GM12891 (cell line): Measurements from ENCODE around the gene ZBTB32.

Experiments
- PAX5 ChIP-seq: IDR thresholded peaks from 2 replicates; pipeline ENCODE4 v1.6.1; 2011; ENCODE audit warnings: low read length, moderate library complexity, mild to moderate bottlenecking; ENCODE audit not compliant: insufficient read depth, severe bottlenecking
- POLR2A ChIP-seq: IDR thresholded peaks from 2 replicates; pipeline ENCODE4 v1.6.1; 2011; ENCODE audit warnings: low read depth, low read length, control low read depth
- POLR2AphosphoS5 ChIP-seq: IDR thresholded peaks from 2 replicates; pipeline ENCODE4 v1.6.1; 2011; ENCODE audit warnings: low read depth, low read length, control low read depth
- POU2F2 ChIP-seq: IDR thresholded peaks from 2 replicates; pipeline ENCODE4 v1.6.1; 2011; ENCODE audit warnings: low read depth, mild to moderate bottlenecking, control low read depth, low read length, moderate library complexity
- SPI1 ChIP-seq: IDR thresholded peaks from 2 replicates; pipeline ENCODE4 v1.6.1; 2011; ENCODE audit warnings: low read depth, low read length, control low read depth
- TAF1 ChIP-seq: IDR thresholded peaks from 2 replicates; pipeline ENCODE4 v1.6.1; 2011; ENCODE audit warnings: low read depth, low read length, control low read depth

DNA sequence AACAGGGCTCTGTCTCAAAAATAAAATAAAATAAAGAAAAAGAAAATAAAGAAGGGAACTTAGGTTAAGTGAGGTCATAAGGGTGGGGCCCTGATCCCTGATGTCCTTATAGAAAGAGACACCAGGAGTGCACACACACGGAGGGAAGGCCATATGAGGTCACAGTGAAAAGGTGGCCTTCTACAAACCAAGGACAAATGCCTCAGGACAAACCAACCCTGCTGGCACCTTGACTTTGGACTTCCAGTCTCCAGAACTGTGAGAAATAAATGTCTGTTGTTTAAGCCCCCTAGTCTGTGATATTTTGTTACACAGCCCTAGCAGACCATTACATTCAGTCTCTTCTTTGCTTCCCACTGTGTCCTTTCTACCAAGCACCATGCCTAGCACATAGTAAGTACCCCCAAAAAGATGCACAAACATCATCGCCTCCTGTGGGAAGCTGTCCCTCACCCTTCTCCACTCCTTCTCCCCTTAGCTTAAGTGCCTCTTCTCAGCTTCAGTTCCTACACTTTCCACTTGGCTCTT lies 8.4 kb upstream of the ZBTB32 start:
- TF ChIP-seq POLR2A (no peak), POLR2AphosphoS5 (no peak), TAF1 (no peak), SPI1 (no peak), PAX5 (no peak), POU2F2 (no peak)
